HG02763 (cell line): ENCODE measurements around the gene WDR48.
A peak's percentile ranks its signal among the peaks of the same experiment; 100 is the strongest.

Experiments
- ATAC-seq: cut with Tn5 transposase; IDR thresholded peaks from one replicate; pipeline ENCODE4 v1.9.1; 2021; ENCODE audit warnings: mild to moderate bottlenecking, moderate library complexity; ENCODE audit not compliant: unreplicated experiment

WDR48 gene

GRCh38 chr3:39063143-39063542 is 11.3 kb downstream of the WDR48 start:
- no peak for ATAC-seq

GRCh38 chr3:39064646-39065045 is 12.8 kb downstream of the WDR48 start:
- ATAC-seq = no peak

- peak; percentile 77 for ATAC-seq
These were observed 13.4 kb downstream of the WDR48 start for GRCh38 chr3:39065197-39065596.

GRCh38 chr3:39067286-39067685 is 15.5 kb downstream of the WDR48 start:
- ATAC-seq = no peak

GRCh38 chr3:39068556-39068955 is 16.7 kb downstream of the WDR48 start:
- no peak for ATAC-seq

GRCh38 chr3:39075910-39076309 is 24.1 kb downstream of the WDR48 start:
- ATAC-seq = no peak

- no peak for ATAC-seq
These were observed 27.7 kb downstream of the WDR48 start for GRCh38 chr3:39079530-39079929.

GRCh38 chr3:39080026-39080425 is 28.2 kb downstream of the WDR48 start:
- no peak for ATAC-seq

- ATAC-seq = no peak
These were observed 31.0 kb downstream of the WDR48 start for GRCh38 chr3:39082666-39083313.

- ATAC-seq = peak; percentile 54
These were observed 34.3 kb downstream of the WDR48 start for GRCh38 chr3:39086144-39086543.

- no peak for ATAC-seq
These were observed 36.6 kb downstream of the WDR48 start for GRCh38 chr3:39088456-39088855.

GRCh38 chr3:39088889-39089288 is 37.1 kb downstream of the WDR48 start:
- ATAC-seq = no peak

GRCh38 chr3:39090922-39091321 is 39.1 kb downstream of the WDR48 start:
- ATAC-seq = no peak

GRCh38 chr3:39094851-39095677 is 43.2 kb downstream of the WDR48 start:
- ATAC-seq = no peak

GRCh38 chr3:39095778-39096177 is 44.0 kb downstream of the WDR48 start:
- no peak for ATAC-seq

- no peak for ATAC-seq
These were observed 45.0 kb downstream of the WDR48 start for GRCh38 chr3:39096775-39097174.

GRCh38 chr3:39097716-39098472 is 46.1 kb downstream of the WDR48 start:
- ATAC-seq = no peak

GRCh38 chr3:39098473-39099000 is 46.7 kb downstream of the WDR48 start:
- no peak for ATAC-seq

- no peak for ATAC-seq
These were observed 47.4 kb downstream of the WDR48 start for GRCh38 chr3:39099242-39099641.

- ATAC-seq = no peak
These were observed 48.1 kb downstream of the WDR48 start for GRCh38 chr3:39099738-39100499.

GRCh38 chr3:39100500-39100886 is 48.7 kb downstream of the WDR48 start:
- ATAC-seq = no peak
